Stomach (tissue), 4 donors: ENCODE measurements around the gene MAGI2.

Source experiments
- POLR2AphosphoS5 ChIP-seq, 3 donors: sonication (generic); formaldehyde crosslinking; IDR thresholded peaks; one replicate each; pipeline ENCODE4 v1.6.1; 2016; ENCODE audit warnings: antibody characterized with exemption in 3 of 3
- TF ChIP-seq, protein P1 (sequence below), 7 experiments: fragments of 450-650 bp in 4 of 7; fragments of 200-600 bp in 3 of 7; sonication (generic) in 3 of 7; IDR thresholded peaks; one replicate each; pipeline ENCODE4 v1.5.1; 2016 to 2019; ENCODE audit warnings: antibody characterized with exemption in 7 of 7, control low read depth in 2 of 7, mild to moderate bottlenecking in 1 of 7

GRCh38 chr7:79046061-79046460, 407.4 kb downstream of the MAGI2 start:
- TF ChIP-seq, protein P1, sequence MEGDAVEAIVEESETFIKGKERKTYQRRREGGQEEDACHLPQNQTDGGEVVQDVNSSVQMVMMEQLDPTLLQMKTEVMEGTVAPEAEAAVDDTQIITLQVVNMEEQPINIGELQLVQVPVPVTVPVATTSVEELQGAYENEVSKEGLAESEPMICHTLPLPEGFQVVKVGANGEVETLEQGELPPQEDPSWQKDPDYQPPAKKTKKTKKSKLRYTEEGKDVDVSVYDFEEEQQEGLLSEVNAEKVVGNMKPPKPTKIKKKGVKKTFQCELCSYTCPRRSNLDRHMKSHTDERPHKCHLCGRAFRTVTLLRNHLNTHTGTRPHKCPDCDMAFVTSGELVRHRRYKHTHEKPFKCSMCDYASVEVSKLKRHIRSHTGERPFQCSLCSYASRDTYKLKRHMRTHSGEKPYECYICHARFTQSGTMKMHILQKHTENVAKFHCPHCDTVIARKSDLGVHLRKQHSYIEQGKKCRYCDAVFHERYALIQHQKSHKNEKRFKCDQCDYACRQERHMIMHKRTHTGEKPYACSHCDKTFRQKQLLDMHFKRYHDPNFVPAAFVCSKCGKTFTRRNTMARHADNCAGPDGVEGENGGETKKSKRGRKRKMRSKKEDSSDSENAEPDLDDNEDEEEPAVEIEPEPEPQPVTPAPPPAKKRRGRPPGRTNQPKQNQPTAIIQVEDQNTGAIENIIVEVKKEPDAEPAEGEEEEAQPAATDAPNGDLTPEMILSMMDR (IDR thresholded peaks at IDR 0.05): no peak
- no peak for TF ChIP-seq POLR2AphosphoS5 (IDR thresholded peaks at IDR 0.05)
